HG03469 (cell line): ENCODE results near the gene ZBTB7C.

Source experiments
- ATAC-seq: cut with Tn5 transposase; IDR thresholded peaks from one replicate; pipeline ENCODE4 v1.9.1; 2021; ENCODE audit warnings: mild to moderate bottlenecking, moderate library complexity, moderate number of reproducible peaks; ENCODE audit not compliant: unreplicated experiment

The ZBTB7C gene

GRCh38 chr18:48153613-48154481, 255.3 kb downstream of the ZBTB7C start:
- ATAC-seq: no peak

- ATAC-seq: no peak
These were observed 256.6 kb downstream of the ZBTB7C start for GRCh38 chr18:48152549-48152948.

- no peak for ATAC-seq
These were observed 257.6 kb downstream of the ZBTB7C start for GRCh38 chr18:48151421-48152065.

GRCh38 chr18:48149020-48149685, 260.0 kb downstream of the ZBTB7C start:
- no peak for ATAC-seq

DNA sequence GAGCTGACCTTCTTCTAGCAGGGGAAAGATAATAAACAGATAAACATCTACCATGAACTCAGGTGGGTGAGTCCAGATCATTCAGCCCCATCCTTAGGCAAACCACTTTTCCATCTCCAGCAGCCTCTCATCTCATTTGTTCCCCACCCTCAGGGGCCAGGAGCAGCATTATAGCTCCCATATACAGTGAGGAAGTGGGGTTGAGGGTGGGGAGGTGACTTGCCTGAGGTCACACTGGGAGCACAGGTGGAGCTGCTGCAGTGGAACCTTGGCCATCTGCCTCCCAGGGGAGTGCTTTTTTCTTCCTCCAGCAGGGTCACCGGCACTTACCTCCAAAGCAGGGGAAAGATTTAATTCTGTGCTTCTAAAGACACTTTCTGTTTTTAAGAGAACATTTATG, 266.2 kb downstream of the ZBTB7C start:
- ATAC-seq: no peak

DNA sequence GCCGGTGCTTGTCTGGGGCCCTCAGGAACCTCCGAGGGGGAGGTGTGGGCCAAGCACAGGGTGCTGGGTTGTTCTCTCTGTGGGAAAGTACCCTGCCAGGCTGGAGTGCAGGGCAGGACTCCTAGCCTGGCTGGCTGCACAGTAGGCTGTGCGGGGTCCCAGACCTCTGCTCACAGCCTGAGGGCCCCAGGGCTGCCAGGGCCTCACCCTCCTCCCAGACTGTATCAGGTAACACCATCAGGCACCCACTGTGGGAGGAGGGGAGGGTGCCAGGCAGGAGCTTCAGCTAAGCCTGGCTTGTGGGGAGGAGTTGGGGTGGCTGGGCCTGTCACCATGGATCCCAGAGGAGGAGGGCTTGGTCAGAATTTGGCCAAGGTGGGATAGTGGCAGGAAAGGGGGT, 266.8 kb downstream of the ZBTB7C start:
- ATAC-seq: no peak

DNA sequence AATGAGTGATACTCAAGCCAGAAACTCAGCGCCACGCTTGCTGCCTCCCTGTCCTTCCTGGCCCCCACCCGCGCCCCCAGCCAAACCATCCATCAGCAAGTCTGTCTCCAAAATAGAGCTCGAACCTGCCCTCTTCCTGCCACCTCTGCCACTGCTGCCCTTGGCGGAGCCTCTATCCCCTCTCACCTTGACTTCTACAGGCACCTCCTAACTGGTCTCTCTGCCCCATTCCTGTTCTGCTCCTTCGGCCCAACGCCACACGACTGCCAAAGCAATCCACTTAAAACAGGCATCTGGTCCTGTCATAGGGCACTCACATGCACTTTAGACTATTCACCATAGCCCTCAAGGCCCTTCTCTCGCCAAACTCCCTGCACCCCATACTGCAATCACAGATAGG, 268.5 kb downstream of the ZBTB7C start:
- ATAC-seq: no peak

DNA sequence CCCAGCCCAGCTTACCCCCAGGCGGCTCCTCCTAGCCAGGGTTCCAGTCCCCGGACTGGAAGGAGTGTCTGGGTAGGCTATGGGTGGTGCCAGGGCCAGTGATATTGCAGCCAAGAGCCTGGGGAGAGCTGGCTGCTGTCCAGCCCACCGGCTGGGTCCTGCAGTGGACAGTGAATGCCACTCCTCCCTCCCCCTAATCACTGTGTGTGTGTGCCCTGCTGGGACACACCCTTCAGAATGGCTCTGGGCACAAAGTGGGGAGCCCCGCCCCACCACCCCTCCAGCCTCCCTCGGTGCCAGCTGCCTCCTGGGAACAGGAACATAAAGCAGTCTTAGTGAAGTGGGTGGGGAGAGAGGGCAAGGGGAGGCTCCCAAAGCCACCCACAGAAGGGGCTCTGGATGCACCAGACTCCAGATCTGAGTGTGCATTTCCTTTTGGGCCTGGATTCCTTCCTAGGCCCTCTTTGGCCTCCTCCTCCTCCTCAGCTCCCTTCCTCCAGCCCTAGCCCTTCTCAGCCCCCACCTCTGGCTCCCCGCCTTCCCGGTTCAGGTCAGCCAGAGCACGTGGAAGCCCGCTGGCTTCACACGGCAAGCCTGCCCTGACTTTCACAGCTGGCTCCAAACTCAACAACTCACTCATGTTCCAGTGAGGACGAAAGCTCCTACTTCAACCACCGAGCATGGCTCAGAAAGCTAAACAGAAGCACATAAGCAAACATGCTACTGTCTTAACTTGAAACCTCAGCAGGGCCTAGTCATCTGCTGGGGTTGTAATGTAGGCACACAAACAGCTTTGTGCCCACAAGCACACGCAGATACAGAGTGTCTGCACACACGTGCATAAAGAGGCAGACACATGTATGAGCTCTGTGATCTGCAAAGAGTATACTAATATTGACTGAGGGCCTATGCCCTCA, 269.5 kb downstream of the ZBTB7C start:
- ATAC-seq: no peak

GRCh38 chr18:48138660-48139430, 270.3 kb downstream of the ZBTB7C start:
- ATAC-seq: no peak

DNA sequence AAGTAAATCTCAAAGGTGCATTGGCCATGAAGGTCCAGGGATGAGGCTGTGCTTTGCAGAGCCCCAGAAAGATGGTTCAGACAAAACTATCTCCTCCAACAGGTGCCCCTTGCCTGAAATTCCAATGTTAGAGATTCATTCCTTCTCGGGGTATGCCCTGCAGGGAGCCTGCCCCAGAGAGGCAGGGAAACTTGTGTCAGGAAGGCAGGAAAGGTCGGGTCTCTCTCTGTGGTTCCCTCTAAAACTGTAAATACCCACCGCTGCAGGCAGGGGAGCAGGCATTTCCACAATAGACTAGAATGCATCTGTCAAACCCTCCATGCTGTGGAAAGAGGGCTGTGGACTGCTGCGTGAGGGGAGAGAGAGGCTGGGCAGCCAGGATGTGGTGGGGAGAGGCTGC, 271.0 kb downstream of the ZBTB7C start:
- ATAC-seq: no peak

DNA sequence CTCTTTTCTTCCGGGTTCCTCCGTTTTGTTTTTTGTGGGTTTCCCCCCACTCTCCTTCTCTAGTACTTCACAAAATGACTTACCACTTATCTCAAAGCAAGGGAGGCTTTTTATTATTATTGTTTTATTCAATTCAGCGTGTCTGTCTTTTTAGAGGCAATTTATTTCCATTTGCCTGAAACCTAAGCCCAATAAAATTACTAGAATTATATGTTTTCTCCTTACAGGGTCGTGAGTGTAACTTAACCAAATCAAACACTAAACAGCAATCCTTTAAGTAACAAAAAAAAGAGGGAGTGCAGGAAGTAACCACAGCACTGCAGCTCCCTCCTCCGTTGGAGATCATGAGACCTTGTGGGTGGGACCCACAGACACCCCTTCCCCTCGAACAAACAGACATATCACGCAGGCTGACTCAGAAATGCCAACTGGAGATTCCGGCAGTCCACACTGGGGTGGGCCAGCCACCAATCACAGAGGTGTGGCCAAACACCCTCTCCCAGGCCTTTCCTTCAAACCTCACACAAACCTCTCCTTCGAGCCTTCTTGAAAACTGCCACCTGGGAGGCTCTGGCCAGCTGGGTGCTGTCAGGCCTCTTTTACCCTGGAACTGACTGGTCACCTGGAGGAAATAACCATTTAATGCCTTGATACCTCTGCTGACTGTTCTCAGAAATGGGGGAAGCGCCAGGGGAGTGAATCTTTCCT, 271.7 kb downstream of the ZBTB7C start:
- no peak for ATAC-seq

- ATAC-seq: no peak
These were observed 272.3 kb downstream of the ZBTB7C start for GRCh38 chr18:48136827-48137373.

DNA sequence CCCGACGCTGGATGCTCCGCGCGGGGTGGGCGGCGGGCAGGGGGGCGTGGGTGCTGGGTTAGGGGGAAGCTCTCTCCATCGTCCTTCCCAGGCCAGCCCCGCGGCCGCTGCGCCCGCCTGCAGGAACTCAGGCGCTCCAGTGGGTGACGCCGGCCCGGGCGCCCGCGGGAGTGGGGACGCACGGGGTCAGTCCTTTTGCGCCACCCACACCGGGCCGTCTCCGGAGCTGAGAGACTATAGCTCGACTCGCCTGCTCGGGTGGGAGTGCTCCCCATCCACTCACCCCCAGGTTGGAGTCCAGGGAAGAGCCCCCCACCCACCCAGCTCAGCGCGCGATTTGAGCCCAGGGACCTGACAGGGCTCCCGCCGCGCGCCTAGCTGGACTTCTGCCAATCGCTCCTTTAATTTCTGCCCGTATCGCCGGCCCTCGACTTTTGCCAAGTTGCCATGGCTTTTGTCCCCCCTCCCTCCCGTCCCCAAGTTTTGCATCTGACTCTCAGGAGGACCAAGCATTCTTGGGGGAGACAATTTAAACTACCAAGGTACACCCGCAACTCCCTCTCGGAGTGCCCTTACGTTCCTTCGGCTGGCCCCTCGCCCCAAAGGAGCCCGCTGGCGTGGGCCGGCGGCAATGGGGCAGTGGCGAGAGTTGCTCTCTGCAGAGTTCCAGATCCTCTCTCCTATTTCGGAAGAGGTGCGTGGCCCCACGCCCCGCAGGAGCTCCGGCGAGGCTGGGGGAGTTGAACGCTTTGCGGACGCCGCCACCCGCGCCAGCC, 272.9 kb downstream of the ZBTB7C start:
- ATAC-seq: no peak

DNA sequence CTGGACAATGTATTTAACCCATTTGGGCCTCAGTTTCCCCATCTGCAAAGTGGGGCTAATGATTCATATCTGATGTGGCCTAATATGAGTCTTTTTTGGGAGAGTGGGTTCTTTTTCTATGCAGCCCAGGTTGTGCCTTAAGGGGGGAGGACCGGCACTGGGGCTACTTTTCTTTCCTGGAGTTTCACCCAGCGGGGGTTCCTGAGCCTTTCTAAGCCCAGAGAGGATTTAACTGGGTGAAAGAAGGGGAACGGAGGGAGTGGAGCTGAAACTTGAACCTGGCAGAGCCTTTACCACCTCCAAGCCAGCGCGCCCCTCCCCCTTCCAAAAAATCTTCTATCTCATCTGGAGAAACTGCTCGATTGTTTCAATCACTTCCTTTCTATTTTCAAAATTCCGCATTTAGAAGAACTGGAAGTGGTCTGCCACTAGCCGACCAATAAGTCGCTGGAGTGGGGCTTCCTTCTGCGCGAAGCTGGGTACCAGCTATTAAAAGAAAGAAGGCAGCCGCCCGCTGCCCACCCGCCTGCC, 273.7 kb downstream of the ZBTB7C start:
- ATAC-seq: no peak

- ATAC-seq: no peak
These were observed 274.6 kb downstream of the ZBTB7C start for GRCh38 chr18:48134609-48135008.

DNA sequence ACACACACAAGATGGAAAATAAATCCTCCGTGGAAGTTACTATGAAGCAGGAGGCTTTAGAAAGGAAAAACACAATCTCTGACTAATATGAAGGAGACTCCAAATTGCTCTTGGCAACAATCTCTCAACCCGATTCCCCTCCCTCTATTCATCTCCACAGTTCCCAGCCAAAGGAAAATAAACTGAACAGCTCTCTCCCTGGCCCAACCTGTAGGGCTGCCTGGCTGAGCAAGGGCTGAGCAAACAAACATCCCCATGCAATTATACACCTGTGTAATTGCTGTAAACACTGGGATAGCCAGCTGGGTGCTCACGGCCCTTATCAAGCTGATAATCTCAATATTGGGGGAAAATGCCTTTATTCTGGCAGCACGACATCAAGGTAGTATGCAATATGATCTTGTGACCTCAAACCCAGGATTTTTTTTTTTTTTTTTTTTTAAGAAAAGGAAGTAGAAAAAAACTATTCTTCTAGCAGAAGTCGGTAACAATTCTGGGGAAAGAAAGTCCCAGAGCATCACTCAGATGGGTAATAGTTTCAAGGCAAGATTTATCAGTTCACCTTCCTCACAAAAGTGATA, 275.4 kb downstream of the ZBTB7C start:
- ATAC-seq: no peak

- no peak for ATAC-seq
These were observed 276.2 kb downstream of the ZBTB7C start for GRCh38 chr18:48132797-48133655.
